Measurements from ENCODE around the gene BAZ2B.

DNA sequence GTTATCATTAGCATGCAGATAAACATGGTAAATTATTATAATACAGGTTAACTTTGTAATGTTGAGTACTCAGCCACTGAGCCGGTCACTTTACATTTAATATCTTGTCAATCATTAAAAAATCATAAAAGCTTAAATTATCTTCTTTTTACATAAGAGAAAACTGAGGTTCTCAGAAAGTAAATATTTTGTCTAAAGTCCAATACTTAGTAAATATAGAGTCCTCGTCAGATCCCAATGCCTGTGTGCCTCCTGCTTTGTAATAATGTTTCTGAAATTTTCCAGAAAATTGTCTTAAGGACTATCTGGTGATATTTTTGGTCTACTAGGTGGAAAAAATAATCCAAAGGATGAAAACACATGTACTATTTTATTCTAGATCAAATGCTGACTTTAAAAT lies 213.6 kb downstream of the BAZ2B start:
- TF ChIP-seq, protein P1, sequence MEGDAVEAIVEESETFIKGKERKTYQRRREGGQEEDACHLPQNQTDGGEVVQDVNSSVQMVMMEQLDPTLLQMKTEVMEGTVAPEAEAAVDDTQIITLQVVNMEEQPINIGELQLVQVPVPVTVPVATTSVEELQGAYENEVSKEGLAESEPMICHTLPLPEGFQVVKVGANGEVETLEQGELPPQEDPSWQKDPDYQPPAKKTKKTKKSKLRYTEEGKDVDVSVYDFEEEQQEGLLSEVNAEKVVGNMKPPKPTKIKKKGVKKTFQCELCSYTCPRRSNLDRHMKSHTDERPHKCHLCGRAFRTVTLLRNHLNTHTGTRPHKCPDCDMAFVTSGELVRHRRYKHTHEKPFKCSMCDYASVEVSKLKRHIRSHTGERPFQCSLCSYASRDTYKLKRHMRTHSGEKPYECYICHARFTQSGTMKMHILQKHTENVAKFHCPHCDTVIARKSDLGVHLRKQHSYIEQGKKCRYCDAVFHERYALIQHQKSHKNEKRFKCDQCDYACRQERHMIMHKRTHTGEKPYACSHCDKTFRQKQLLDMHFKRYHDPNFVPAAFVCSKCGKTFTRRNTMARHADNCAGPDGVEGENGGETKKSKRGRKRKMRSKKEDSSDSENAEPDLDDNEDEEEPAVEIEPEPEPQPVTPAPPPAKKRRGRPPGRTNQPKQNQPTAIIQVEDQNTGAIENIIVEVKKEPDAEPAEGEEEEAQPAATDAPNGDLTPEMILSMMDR (IDR thresholded peaks at IDR 0.05): no peak
- no peak for TF ChIP-seq POLR2A (IDR thresholded peaks at IDR 0.05)

Data from thyroid gland (tissue), 4 donors.